GM12872 (cell line): Measurements from ENCODE around the gene ZNF692.

ENCODE experiments used
- CTCF ChIP-seq: IDR thresholded peaks from 3 replicates; pipeline ENCODE4 v1.5.1; 2011; ENCODE audit warnings: low read depth, mild to moderate bottlenecking, low read length, moderate library complexity; ENCODE audit not compliant: insufficient read depth

ZNF692 gene

DNA sequence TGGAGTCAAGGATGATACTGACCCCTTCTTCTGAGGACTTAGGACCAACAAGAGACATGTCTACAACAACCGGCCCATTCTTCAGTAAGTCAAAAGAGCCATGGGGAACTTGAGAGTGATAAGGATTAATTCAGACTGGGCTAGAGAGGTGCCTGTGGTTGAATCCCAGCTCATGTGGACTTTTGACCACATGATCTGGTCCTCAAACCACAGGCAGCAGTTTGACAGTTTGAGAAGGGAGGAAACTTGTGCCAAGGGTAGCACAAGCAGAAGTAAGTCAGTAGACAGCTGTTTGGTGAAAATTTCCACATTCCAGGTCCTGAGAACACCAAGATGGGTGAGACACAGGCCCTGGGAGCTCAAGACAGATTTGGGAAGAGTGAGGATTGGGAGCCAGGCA lies 53.0 kb downstream of the ZNF692 start:
- TF ChIP-seq CTCF = no peak

GRCh38 chr1:248804771-248805681 lies 53.9 kb downstream of the ZNF692 start:
- TF ChIP-seq CTCF = no peak

DNA sequence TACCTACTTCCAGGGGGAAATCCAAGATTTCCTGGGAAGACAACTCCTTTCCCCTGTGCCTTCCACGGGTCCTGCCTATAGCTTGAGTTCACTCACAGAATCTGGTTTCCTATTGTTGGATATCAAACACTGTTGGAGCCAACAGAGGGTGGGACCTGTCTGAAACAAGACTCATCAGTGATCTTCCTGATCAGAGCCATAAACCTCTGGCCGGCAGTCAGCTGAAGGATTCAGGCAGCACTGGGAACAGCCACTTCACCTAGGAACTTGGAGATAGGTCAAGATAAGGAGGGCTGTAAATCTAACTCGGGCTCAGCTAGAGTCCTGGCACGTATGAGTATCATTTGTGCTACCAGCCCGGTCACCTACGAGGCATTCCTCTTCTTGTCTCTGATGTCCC lies 56.4 kb downstream of the ZNF692 start:
- no peak for TF ChIP-seq CTCF

DNA sequence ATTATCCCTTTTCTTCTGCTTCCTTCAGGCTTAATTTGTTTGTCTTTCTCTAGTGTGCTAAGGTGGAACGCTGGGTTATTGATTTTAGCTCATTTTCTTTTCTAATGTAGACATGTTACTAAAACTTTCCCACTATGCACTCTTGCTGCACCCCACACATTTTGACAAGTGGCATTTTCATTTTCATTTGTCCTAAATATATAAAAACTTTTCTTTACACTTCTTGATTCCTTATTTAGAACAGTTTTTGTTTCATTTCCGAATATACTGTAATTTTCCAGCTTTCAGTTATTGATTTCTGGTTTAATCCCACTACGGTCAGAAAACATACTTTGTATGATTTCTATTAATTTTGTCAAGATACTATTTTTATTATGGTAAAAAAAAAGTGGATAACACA lies 58.4 kb downstream of the ZNF692 start:
- TF ChIP-seq CTCF = no peak
